ENCODE results near the gene TCTN2. TPM values are rescaled to one million over a fixed set of nuclear protein-coding genes. Genes with fewer than 3 reads are reported as not detected.

Gene TCTN2
- total RNA-seq, 2 experiments from 2014 or later, result 4.7 to 7.8 TPM

DNA sequence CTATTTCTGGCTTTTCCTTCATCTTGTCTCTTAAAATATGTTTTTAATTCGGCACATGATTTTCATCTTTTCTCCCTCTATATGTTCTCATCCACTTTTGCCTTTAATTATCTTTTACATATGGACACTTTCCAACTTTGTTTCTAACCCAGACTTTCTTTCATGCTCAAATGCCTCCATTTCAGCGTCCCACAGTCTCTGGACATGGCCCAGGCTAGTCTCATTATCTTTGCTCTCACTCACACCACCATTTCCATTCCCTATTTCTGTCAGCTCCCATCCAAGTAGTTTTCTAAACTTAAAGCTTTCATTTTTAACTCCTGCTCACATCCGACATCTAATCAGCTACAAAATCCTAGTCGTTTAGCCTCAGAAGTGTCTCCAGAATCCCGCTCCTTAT lies 22.5 kb upstream of the TCTN2 start:
- intact Hi-C loops (cut with micrococcal nuclease; ENCODE audit: unreplicated experiment), result no loop called here
- H3K36me3 ChIP-seq (ENCODE audit: insufficient read depth, low read length), result peaks cover 92% of the 10 kb centered on the region
- BruUV-seq (replicated peaks), result no TSS peak
- ChIA-PET POLR2A (no interaction called here), CTCF (ENCODE audit: unreplicated experiment) (no interaction called here)
- H4K20me1 ChIP-seq (ENCODE audit: insufficient read depth, low read length), result no peaks in the 10 kb centered on the region
- no peaks in the 10 kb centered on the region for H3K79me2 ChIP-seq (ENCODE audit: insufficient read depth, low read depth, low read length)
- no peak overlapping the region for H3K4me2 ChIP-seq (ENCODE audit: low read length)
- no peak overlapping the region for H2AFZ ChIP-seq (ENCODE audit: low read length)
- no peaks in the 10 kb centered on the region for H3K9me2 ChIP-seq (ENCODE audit: insufficient read depth, low read length)
- H3K4me3 ChIP-seq (ENCODE audit: low read depth, low read length, poor library complexity, severe bottlenecking), result no peak overlapping the region
- no peak for DNase-seq (ENCODE audit: low spot score)
- H3K27ac ChIP-seq (ENCODE audit: low read depth, low read length, poor library complexity, severe bottlenecking), result no peak overlapping the region
- H3K9me3 ChIP-seq (ENCODE audit: low read length), result no peaks in the 10 kb centered on the region
- H3K4me1 ChIP-seq (ENCODE audit: insufficient read depth, low read length, poor library complexity, severe bottlenecking), result no peaks in the 10 kb centered on the region
- no peak for TF ChIP-seq EZH2phosphoT487 (IDR thresholded peaks at IDR 0.05; ENCODE audit: borderline replicate concordance, low read depth, low read length)
- TF ChIP-seq, protein P1, sequence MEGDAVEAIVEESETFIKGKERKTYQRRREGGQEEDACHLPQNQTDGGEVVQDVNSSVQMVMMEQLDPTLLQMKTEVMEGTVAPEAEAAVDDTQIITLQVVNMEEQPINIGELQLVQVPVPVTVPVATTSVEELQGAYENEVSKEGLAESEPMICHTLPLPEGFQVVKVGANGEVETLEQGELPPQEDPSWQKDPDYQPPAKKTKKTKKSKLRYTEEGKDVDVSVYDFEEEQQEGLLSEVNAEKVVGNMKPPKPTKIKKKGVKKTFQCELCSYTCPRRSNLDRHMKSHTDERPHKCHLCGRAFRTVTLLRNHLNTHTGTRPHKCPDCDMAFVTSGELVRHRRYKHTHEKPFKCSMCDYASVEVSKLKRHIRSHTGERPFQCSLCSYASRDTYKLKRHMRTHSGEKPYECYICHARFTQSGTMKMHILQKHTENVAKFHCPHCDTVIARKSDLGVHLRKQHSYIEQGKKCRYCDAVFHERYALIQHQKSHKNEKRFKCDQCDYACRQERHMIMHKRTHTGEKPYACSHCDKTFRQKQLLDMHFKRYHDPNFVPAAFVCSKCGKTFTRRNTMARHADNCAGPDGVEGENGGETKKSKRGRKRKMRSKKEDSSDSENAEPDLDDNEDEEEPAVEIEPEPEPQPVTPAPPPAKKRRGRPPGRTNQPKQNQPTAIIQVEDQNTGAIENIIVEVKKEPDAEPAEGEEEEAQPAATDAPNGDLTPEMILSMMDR (conservative IDR thresholded peaks at IDR 0.05; ENCODE audit: low read length), result no peak

DNA sequence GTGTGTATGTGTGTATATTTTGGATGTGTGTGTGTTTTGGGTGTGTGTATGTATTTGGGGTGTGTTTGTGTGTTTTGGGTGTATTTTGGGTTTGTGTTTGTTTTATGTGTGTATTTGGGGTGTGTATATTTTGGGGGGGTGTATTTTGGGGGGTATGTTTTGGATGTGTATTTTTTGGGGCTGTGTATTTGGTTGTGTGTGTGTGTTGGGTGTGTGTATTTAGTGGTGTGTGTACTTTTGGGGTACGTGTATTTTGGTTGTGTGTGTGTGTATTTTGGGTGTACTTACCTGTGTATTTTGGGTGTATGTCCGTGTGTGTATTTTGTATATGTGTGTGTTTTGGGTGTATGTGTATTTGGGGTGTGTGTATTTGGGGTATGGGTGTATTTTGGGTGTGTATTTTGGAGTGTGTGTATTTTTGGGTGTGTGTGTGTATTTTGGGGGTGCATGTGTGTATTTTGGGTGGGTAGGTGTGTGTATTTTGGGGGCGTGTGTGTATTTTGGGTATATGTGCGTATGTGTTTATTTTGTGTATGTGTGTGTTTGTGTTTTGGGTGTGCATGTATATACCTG lies 16.7 kb upstream of the TCTN2 start:
- CTCF ChIA-PET (ENCODE audit: unreplicated experiment), result no interaction called here

DNA sequence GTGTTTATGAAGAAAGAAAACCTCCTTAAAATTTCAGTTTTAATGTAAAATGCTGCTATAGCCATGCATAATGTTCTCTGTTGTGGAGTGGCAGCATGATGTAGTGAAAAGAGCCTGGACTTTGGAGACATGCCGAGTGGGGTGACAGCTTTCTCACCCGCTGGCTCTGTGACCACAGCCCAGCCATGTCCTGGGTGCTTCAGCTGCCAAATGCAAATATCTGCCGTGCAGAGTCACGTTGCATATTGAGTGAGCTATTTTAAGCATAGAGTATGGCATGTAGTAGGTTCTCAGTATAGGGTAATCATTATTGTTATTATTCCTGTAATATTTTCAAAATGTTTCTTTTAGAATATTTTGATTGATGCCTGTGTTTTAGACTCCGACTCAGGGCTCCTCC lies 15.5 kb upstream of the TCTN2 start:
- Histone ChIP-seq H3K4me1 (ENCODE audit: insufficient read depth, low read length, poor library complexity, severe bottlenecking) (peaks cover 18% of the 10 kb centered on the region), H3K27ac (ENCODE audit: low read depth, low read length, poor library complexity, severe bottlenecking) (peak overlapping the region; percentile 0), H3K9me2 (ENCODE audit: insufficient read depth, low read length) (no peaks in the 10 kb centered on the region), H3K4me2 (ENCODE audit: low read length) (peak overlapping the region; percentile 52), H4K20me1 (ENCODE audit: insufficient read depth, low read length) (no peaks in the 10 kb centered on the region), H3K79me2 (ENCODE audit: insufficient read depth, low read depth, low read length) (no peaks in the 10 kb centered on the region), H2AFZ (ENCODE audit: low read length) (0 out of 2 replicates have a peak overlapping the region, but pooled peaks have one; percentile 3), H3K9me3 (ENCODE audit: low read length) (no peaks in the 10 kb centered on the region), H3K36me3 (ENCODE audit: insufficient read depth, low read length) (peaks cover 92% of the 10 kb centered on the region), H3K4me3 (ENCODE audit: low read depth, low read length, poor library complexity, severe bottlenecking) (no peak overlapping the region)
- peak; percentile 34 for DNase-seq (ENCODE audit: low spot score)
- ChIA-PET CTCF (ENCODE audit: unreplicated experiment) (no interaction called here), POLR2A (interaction anchor here (0.9 kb wide), 1 partner anchor 21 kb away, joined by 3 read pairs; no protein-coding TSS in a partner anchor)
- TF ChIP-seq, protein P1 (conservative IDR thresholded peaks at IDR 0.05; ENCODE audit: low read length), result no peak
- no peak for TF ChIP-seq EZH2phosphoT487 (IDR thresholded peaks at IDR 0.05; ENCODE audit: borderline replicate concordance, low read depth, low read length)
- BruUV-seq (replicated peaks), result no TSS peak
- intact Hi-C loops (cut with micrococcal nuclease; ENCODE audit: unreplicated experiment), result no loop called here

More for the DNA sequence above, 16.7 kb upstream of the TCTN2 start:
- H4K20me1 ChIP-seq (ENCODE audit: insufficient read depth, low read length), result no peaks in the 10 kb centered on the region
- BruUV-seq (replicated peaks), result no TSS peak
- no peak overlapping the region for H3K4me3 ChIP-seq (ENCODE audit: low read depth, low read length, poor library complexity, severe bottlenecking)
- POLR2A ChIA-PET, result no interaction called here
- H3K9me3 ChIP-seq (ENCODE audit: low read length), result no peaks in the 10 kb centered on the region
- intact Hi-C loops (cut with micrococcal nuclease; ENCODE audit: unreplicated experiment), result no loop called here
- H2AFZ ChIP-seq (ENCODE audit: low read length), result no peak overlapping the region
- H3K36me3 ChIP-seq (ENCODE audit: insufficient read depth, low read length), result peaks cover 92% of the 10 kb centered on the region
- no peak for DNase-seq (ENCODE audit: low spot score)
- H3K79me2 ChIP-seq (ENCODE audit: insufficient read depth, low read depth, low read length), result no peaks in the 10 kb centered on the region
- TF ChIP-seq, protein P1 (conservative IDR thresholded peaks at IDR 0.05; ENCODE audit: low read length), result no peak
- TF ChIP-seq EZH2phosphoT487 (IDR thresholded peaks at IDR 0.05; ENCODE audit: borderline replicate concordance, low read depth, low read length), result no peak
- H3K27ac ChIP-seq (ENCODE audit: low read depth, low read length, poor library complexity, severe bottlenecking), result no peak overlapping the region
- H3K4me2 ChIP-seq (ENCODE audit: low read length), result no peak overlapping the region
- H3K9me2 ChIP-seq (ENCODE audit: insufficient read depth, low read length), result no peaks in the 10 kb centered on the region
- H3K4me1 ChIP-seq (ENCODE audit: insufficient read depth, low read length, poor library complexity, severe bottlenecking), result peaks cover 18% of the 10 kb centered on the region
